Measurements from ENCODE around the gene ARPC1B.
"Not testable (repeated sequence)": the region's sequence is repeated elsewhere in the genome, so short reads cannot be mapped to it uniquely, and the experiment has no call there.

- TF ChIP-seq, protein P1, sequence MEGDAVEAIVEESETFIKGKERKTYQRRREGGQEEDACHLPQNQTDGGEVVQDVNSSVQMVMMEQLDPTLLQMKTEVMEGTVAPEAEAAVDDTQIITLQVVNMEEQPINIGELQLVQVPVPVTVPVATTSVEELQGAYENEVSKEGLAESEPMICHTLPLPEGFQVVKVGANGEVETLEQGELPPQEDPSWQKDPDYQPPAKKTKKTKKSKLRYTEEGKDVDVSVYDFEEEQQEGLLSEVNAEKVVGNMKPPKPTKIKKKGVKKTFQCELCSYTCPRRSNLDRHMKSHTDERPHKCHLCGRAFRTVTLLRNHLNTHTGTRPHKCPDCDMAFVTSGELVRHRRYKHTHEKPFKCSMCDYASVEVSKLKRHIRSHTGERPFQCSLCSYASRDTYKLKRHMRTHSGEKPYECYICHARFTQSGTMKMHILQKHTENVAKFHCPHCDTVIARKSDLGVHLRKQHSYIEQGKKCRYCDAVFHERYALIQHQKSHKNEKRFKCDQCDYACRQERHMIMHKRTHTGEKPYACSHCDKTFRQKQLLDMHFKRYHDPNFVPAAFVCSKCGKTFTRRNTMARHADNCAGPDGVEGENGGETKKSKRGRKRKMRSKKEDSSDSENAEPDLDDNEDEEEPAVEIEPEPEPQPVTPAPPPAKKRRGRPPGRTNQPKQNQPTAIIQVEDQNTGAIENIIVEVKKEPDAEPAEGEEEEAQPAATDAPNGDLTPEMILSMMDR (IDR thresholded peaks at IDR 0.05): not testable (repeated sequence)
- not testable (repeated sequence) for TF ChIP-seq EZH2 (IDR thresholded peaks at IDR 0.05; ENCODE audit: borderline replicate concordance, insufficient read depth, low read depth, low read length, poor library complexity, severe bottlenecking)
Measured at GRCh38 chr7:99379693-99380031, 5.1 kb downstream of the ARPC1B start.

Data from B cell (primary cell).